Measurements from ENCODE around the gene SLC9A8.
"Not testable (repeated sequence)": the region's sequence is repeated elsewhere in the genome, so short reads cannot be mapped to it uniquely, and the experiment has no call there.

SLC9A8 gene

DNA sequence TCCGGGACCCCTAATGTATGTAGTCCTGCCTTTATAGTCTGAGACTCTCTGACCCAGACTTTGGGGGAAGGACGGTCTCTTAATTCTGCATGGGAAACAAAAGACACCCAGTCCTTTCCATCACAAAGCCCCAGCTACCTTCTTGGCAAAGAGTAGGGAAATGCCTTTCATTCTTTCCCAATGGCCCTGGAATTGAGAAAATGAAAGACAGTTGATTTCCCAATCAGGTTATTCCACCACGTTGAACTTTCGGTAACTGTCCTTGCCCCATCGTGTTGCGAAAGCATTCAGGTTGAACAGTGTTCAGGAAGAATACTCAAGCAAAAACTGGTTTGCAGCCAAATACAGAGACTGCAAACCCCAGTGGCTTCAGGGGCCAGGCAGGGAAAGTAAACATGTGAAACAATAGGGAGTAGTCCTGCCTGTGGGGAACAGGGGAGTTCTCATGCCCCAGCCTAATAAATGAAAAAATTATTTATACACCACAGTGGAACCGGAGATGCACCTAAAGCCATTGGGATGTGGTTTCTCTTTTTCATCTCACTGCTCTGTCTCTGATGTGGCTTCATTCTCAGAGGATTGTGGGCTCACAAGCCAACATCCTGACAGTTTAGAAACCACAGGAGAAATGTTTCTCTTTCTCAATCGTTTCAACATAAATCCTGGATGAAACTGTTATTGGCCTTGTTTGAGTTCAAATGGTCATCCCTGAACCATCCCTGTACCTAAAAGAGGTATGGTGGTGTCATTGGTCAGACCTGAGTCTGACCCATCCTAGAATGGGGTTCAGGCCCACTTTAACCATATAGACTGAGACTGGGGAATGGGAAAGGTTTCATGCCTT lies 44.2 kb upstream of the SLC9A8 start:
- DNase-seq (ENCODE audit: low read depth in 2 of 2): peak; percentile 98
- TF ChIP-seq, protein P1, sequence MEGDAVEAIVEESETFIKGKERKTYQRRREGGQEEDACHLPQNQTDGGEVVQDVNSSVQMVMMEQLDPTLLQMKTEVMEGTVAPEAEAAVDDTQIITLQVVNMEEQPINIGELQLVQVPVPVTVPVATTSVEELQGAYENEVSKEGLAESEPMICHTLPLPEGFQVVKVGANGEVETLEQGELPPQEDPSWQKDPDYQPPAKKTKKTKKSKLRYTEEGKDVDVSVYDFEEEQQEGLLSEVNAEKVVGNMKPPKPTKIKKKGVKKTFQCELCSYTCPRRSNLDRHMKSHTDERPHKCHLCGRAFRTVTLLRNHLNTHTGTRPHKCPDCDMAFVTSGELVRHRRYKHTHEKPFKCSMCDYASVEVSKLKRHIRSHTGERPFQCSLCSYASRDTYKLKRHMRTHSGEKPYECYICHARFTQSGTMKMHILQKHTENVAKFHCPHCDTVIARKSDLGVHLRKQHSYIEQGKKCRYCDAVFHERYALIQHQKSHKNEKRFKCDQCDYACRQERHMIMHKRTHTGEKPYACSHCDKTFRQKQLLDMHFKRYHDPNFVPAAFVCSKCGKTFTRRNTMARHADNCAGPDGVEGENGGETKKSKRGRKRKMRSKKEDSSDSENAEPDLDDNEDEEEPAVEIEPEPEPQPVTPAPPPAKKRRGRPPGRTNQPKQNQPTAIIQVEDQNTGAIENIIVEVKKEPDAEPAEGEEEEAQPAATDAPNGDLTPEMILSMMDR (IDR thresholded peaks at IDR 0.05; ENCODE audit: low read depth, low read length): no peak
- H3K4me3 ChIP-seq (replicated peaks in 1 of 2; ENCODE audit: low read depth in 2 of 2, low read length in 2 of 2): no peak overlapping the region

DNA sequence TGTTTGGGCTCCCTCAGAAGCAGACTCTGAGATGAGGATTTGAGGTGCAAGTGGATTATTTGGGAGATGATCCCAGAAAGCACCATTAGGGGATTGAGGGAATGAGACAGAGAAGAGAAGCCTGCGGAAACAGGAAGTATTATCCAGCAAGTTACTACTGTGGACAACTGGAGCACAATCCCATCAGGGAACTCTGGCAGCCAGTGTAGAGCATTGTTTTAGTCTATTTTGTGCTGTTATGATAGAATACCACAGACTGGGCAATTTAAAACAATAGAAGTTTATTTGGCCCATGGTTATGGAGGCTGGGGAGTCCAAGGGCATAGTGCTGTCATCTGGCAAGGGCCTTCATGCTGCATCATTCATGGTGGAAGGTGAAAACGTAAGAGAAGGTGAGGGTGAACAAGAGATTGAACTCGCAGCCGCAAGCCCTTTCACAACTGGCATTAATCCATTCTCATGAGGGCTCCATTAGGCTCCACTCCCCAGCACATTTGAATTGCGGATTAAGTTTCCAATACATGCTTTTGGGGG lies 43.5 kb upstream of the SLC9A8 start:
- TF ChIP-seq, protein P1 (IDR thresholded peaks at IDR 0.05; ENCODE audit: low read depth, low read length): no peak
- H3K4me3 ChIP-seq (replicated peaks in 1 of 2; ENCODE audit: low read depth in 2 of 2, low read length in 2 of 2): no peak overlapping the region

DNA sequence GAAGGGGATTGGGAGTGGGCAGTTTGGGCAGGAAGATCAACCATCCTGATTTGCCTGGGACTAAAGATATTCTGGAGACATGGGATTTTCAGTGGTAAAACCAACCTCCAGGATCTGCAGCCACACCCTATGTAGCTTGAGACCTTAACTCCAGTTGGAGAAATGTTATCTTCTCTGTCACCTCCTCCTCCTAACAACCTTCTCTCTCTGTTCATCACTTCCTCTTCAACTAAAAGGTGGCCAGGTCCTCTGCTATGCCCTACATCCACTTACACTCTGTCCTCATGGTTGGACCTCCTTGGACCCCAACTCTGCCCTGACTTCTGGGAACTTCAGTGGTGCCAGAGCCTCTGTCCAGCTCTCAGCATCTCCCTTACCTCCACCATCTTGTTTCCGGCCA lies 42.0 kb upstream of the SLC9A8 start:
- no peak overlapping the region for H3K4me3 ChIP-seq (replicated peaks in 1 of 2; ENCODE audit: low read depth in 2 of 2, low read length in 2 of 2)
- TF ChIP-seq, protein P1 (IDR thresholded peaks at IDR 0.05; ENCODE audit: low read depth, low read length): no peak
- no peak for DNase-seq (ENCODE audit: low read depth in 2 of 2)

More for the DNA sequence above, 43.5 kb upstream of the SLC9A8 start:
- DNase-seq (ENCODE audit: low read depth in 2 of 2): peak in 1 of 2 donors; percentile 46

DNA sequence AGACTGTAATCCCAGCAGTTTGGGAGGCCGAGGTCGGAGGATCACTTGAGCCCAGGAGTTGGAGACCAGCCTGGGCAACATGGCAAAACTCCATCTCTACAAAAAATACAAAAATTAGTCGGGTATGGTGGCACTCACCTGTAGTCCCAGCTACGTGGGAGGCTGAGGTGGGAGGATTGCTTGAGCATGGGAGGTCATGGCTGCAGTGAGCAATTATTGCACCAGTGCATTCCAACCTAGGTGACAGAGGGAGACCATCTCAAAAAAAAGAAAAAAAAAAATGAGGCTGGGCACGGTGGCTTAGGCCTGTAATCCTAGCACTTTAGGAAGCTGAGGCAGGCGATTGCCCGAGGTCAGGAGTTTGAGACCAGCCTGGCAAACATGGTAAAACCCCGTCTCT lies 38.4 kb upstream of the SLC9A8 start:
- not testable (repeated sequence) for DNase-seq (ENCODE audit: low read depth in 2 of 2); H3K4me3 ChIP-seq (replicated peaks in 1 of 2; ENCODE audit: low read depth in 2 of 2, low read length in 2 of 2)

DNA sequence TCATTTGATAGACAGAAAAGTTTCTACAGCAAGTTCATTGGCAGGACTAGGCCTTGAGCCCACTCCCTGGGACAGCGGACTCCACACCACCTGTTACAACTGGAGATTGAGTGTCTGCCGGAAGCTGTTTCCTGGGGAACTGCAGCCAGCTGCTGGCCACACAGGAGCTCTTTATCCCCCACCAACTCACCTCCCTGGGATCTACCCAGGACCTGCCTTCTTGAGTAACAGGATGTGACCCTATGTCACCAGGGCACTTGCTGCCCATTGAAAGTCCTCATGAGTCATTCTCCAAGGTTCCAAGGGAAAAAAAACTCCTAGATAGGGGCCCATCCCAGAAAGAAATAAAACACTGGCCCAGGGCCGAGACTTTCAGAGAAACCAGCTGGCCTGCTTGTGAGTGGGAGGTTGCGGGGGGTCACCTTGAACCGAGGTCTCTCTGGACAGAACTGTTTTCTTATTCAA lies 37.4 kb upstream of the SLC9A8 start:
- no peak overlapping the region for H3K4me3 ChIP-seq (replicated peaks in 1 of 2; ENCODE audit: low read depth in 2 of 2, low read length in 2 of 2)
- TF ChIP-seq, protein P1 (IDR thresholded peaks at IDR 0.05; ENCODE audit: low read depth, low read length): no peak
- peak; percentile 92 to 96 for DNase-seq (ENCODE audit: low read depth in 2 of 2)

DNA sequence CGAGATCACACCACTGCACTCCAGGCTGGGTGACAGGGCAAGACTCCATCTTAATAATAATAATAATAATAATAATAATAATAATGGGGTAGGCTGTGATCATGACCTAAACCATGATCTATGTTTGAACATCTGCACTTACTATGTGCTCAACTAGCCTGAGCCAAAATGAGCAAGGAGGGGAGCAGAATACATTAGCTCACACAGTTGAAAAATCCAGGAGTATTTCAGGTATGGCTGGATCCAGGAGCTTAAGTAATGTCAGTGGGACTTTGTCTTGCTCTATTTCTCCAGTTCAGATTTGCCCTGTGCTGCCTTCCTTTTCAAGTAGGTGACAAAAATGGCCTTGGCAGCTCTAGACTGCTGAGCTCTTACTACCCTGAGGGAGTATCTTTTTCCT lies 32.7 kb upstream of the SLC9A8 start:
- H3K4me3 ChIP-seq (replicated peaks in 1 of 2; ENCODE audit: low read depth in 2 of 2, low read length in 2 of 2): no peak overlapping the region
- no peak for DNase-seq (ENCODE audit: low read depth in 2 of 2)
- TF ChIP-seq, protein P1 (IDR thresholded peaks at IDR 0.05; ENCODE audit: low read depth, low read length): no peak

DNA sequence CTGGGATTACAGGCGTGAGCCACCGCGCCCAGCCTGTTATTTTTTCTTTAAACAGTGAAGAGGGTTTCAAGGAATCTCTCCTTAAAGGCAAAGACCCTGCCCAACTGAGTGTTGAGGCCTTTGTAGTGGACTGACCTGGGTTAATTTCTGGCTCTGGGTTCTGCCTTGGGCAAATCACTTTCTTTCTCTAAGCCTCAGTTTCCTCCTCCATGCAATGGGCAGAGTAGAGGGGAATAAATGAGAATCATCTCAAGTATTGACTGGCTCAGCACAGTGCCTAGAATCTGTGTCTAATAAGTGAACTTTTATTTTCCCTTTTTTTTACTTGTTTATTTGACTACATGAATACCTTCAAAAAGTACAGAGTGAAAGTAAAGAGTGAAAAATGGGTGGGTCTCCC lies 31.0 kb upstream of the SLC9A8 start:
- TF ChIP-seq, protein P1 (IDR thresholded peaks at IDR 0.05; ENCODE audit: low read depth, low read length): no peak
- no peak for DNase-seq (ENCODE audit: low read depth in 2 of 2)

DNA sequence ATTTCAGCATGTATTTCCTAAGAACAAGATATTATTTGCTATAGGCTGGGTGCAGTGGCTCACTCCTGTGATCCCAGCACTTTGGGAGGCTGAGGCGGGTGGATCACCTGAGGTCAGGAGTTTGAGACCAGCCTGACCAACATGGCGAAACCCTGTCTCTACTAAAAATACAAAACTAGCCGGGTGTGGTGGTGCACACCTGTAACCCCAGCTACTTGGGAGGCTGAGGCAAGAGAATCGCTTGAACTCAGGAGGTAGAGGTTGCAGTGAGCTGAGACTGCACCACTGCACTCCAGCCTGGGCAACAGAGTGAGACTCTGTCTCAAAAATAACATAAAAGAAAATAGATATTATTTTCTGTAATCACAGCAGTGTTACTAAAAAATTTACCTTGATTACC lies 30.2 kb upstream of the SLC9A8 start:
- DNase-seq (ENCODE audit: low read depth in 2 of 2); H3K4me3 ChIP-seq (replicated peaks in 1 of 2; ENCODE audit: low read depth in 2 of 2, low read length in 2 of 2): not testable (repeated sequence)

More for the DNA sequence above, 31.0 kb upstream of the SLC9A8 start:
- H3K4me3 ChIP-seq (replicated peaks in 1 of 2; ENCODE audit: low read depth in 2 of 2, low read length in 2 of 2): no peak overlapping the region

DNA sequence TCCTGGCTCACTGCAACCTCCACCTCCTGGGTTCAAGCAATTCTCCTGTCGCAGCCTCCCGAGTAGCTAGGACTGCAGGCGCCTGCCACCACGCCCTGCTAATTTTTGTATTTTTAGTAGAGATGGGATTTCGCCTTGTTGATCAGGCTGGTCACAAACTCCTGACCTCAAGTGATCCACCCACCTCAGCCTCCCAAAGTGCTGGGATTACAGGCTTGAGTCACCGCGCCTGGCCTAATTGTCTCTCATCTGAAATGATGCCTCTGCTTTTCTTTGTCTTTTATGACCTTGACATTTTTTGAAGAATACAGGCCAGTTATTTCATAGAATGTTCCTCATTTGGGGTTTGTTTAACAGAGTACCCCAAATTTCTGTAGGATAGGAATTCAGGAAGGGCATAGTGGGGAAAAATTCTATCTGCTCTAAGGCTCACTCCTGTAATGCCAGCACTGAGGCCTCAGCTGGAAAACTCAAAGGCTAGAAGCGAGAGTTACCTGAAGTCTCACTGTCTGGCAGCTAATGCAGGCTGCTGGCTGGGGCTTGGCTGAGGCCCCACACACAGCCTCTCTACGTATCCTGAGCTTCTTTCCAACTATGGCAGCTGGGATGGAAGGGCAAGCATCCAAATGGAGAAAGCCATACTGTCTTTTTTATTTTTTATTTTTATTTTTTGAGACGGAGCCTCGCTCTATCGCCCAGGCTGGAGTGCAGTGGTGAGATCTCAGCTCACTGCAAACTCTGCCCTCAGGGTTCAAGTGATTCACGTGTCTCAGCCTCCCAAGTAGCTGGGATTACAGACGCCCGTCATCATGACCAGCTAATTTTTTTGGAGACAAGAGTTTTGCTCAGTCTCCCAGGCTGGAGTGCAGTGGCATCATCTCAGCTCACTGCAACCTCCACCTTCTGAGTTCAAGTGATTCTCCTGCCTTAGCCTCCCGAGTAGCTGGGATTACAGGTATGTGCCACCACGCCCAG lies 29.3 kb upstream of the SLC9A8 start:
- H3K4me3 ChIP-seq (replicated peaks in 1 of 2; ENCODE audit: low read depth in 2 of 2, low read length in 2 of 2); DNase-seq (ENCODE audit: low read depth in 2 of 2): not testable (repeated sequence)

Data from cardiac fibroblast (primary cell).